SK-N-SH (cell line): ENCODE measurements around the gene SACS.

Experiments
- CTCF ChIP-seq: fragments of 200-600 bp; sonication (generic); IDR thresholded peaks from 2 replicates; pipeline ENCODE4 v1.6.1; 2017; ENCODE audit warnings: antibody characterized with exemption, mild to moderate bottlenecking, moderate library complexity
- FOSL2 ChIP-seq: IDR thresholded peaks from 2 replicates; pipeline ENCODE4 v1.4.0; 2012; ENCODE audit warnings: low read depth, mild to moderate bottlenecking, moderate library complexity, borderline replicate concordance
- POLR2AphosphoS5 ChIP-seq: IDR thresholded peaks from 2 replicates; pipeline ENCODE4 v1.6.1; 2012; ENCODE audit warnings: low read depth, low read length
- TEAD4 ChIP-seq: IDR thresholded peaks from 2 replicates; pipeline ENCODE4 v1.4.0; 2012; ENCODE audit warnings: mild to moderate bottlenecking, borderline replicate concordance; ENCODE audit not compliant: insufficient read depth

- TF ChIP-seq CTCF (no peak), POLR2AphosphoS5 (no peak), FOSL2 (no peak), TEAD4 (no peak)
Observed at GRCh38 chr13:23460309-23460708, 26.8 kb upstream of the SACS start.
